Chondrocyte (in vitro differentiated cells): Measurements from ENCODE around the gene DNAJA2. TPM values are rescaled to one million over a fixed set of nuclear protein-coding genes. Genes with fewer than 3 reads are reported as not detected.
A peak's percentile ranks its signal among the peaks of the same experiment; 100 is the strongest.

ENCODE experiments used
- DNase-seq: peaks from one replicate; pipeline ENCODE4 v3.0.0; 2021; ENCODE audit warnings: mixed read lengths, low spot score
- H3K27ac Mint-ChIP-seq: one replicate; pipeline ENCODE4 v1.8.0; 2021; ENCODE audit warnings: mild to moderate bottlenecking, moderate library complexity, mixed read lengths; ENCODE audit not compliant: unreplicated experiment
- H3K27me3 Mint-ChIP-seq: 2 replicates; pipeline ENCODE4 v1.8.0; 2021; ENCODE audit warnings: low read depth, mixed read lengths
- H3K36me3 Mint-ChIP-seq: 2 replicates; pipeline ENCODE4 v1.8.0; 2021; ENCODE audit warnings: low read depth, mixed read lengths
- H3K4me1 Mint-ChIP-seq: 2 replicates; pipeline ENCODE4 v1.8.0; 2021; ENCODE audit warnings: low read depth, mild to moderate bottlenecking, mixed read lengths
- H3K4me3 Mint-ChIP-seq: one replicate; pipeline ENCODE4 v1.8.0; 2021; ENCODE audit warnings: mild to moderate bottlenecking, moderate library complexity, mixed read lengths; ENCODE audit not compliant: unreplicated experiment
- H3K9me3 Mint-ChIP-seq: 2 replicates; pipeline ENCODE4 v1.8.0; 2021; ENCODE audit warnings: low read depth, mixed read lengths
- total RNA-seq: library from RNA; stranded (reverse); gene quantifications from 3 replicates; pipeline ENCODE4 v1.2.1, GENCODE V29; 2021
- TF ChIP-seq, protein P1 (sequence below): fragments of 200-600 bp; sonication (generic); IDR thresholded peaks from 2 replicates; pipeline ENCODE4 v1.5.0; 2021; ENCODE audit warnings: antibody characterized with exemption, mild to moderate bottlenecking, moderate library complexity

The DNAJA2 gene
- total RNA-seq, 1 donor from 2014 or later = 44.6 TPM

DNA sequence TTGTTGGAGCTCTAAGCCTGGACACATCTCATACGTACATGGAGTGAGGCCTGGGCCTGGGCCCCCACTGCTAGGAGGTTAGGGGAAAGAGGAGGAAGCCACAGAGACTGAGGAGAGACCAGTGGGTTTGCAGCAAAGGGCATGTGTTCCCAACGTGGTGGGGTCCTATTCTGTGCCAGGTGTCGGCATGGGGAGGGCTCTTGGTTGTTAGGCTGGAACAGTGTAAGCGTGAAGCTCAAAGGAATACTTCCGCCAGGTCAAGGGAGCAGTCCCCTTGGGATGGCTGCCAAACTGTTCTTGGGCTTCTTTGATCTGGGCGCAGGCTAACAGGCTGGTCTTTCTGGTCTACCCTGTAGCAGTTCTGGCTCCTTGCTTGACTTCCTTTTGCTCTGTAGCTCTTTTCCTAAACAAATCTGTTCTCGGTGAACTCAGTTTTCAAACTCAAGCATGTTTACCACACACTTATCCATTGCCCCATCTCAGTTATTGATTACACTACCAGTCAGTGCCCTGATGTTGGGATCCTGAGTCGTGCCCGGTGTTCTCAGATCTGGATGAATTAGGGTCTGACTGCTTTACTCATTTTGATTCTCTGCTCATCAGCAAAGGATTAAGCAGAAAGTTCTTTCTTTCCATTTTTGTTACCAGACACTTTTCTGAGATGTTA, 52.9 kb downstream of the DNAJA2 start:
- no peak overlapping the region for H3K27ac Mint-ChIP-seq
- TF ChIP-seq, protein P1, sequence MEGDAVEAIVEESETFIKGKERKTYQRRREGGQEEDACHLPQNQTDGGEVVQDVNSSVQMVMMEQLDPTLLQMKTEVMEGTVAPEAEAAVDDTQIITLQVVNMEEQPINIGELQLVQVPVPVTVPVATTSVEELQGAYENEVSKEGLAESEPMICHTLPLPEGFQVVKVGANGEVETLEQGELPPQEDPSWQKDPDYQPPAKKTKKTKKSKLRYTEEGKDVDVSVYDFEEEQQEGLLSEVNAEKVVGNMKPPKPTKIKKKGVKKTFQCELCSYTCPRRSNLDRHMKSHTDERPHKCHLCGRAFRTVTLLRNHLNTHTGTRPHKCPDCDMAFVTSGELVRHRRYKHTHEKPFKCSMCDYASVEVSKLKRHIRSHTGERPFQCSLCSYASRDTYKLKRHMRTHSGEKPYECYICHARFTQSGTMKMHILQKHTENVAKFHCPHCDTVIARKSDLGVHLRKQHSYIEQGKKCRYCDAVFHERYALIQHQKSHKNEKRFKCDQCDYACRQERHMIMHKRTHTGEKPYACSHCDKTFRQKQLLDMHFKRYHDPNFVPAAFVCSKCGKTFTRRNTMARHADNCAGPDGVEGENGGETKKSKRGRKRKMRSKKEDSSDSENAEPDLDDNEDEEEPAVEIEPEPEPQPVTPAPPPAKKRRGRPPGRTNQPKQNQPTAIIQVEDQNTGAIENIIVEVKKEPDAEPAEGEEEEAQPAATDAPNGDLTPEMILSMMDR = no peak
- H3K9me3 Mint-ChIP-seq = no peaks in the 10 kb centered on the region
- no peak for DNase-seq
- H3K4me1 Mint-ChIP-seq = no peaks in the 10 kb centered on the region
- no peaks in the 10 kb centered on the region for H3K27me3 Mint-ChIP-seq
- H3K36me3 Mint-ChIP-seq = peaks cover 41% of the 10 kb centered on the region
- H3K4me3 Mint-ChIP-seq = no peak overlapping the region

DNA sequence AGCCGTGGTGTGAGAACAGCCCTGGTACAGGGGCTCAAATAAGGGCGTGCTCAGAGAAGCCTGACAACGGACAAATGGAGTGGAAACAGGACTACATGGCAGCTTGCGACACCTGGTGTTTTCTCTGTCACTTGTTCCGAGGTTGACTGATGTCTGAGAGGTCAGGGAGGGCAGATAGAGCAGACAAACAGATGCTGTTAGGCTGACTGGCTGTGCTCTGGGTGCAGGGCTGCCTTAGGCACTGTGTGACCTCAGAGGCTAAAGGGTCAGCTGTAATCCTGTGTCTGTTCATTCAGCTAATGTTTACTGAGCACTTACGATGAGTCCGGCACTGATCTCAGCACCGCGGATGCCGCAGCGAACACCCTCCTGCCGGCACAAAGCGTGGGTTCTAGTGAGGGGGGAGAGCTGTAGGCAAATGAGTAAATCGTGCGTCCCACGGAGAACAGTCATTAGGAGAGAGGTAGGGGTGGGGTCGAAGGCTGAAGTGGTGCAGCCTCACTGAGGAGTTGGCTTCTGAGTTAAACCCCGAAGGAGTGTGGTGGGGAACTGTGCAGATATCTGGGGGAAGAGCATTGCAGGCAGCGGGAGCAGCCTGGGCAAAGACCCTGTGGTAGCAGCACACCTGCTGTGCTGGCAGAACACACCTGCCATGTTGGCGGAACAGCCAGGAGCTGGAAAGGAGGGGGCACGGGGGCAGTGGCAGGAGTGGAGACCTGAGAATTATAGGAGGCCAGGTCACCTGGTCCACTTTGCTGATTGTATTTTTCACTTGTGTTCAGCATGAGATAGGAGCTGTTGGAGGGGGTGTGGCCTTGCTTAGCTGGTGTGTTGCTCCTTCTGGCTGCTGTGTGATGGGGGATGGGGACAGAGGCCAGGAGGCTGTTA, 54.3 kb downstream of the DNAJA2 start:
- Mint-ChIP-seq H3K4me1 (no peaks in the 10 kb centered on the region), H3K9me3 (no peaks in the 10 kb centered on the region), H3K27ac (peak overlapping the region; percentile 10), H3K36me3 (peaks cover 45% of the 10 kb centered on the region), H3K4me3 (no peak overlapping the region), H3K27me3 (no peaks in the 10 kb centered on the region)
- no peak for DNase-seq
- TF ChIP-seq, protein P1 = no peak

DNA sequence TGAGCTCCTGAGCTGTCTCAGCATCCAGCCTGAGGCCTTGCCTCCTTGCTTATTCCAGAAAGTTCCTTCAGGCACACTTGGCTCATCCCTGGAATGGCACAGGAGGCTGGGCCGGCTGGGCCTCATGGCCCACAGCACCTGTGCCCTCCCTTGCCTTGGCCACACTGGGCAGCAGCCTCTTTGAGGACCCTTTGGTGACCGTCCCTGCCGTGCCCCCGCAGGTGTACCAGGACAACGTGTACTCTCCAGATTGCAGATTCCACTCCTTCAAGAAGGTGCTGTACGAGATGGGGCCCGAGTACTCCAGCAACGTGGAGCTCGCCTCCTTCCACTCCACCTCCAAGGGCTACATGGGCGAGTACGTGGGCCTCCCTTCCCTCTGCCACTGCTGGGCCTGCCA, 55.1 kb downstream of the DNAJA2 start:
- Mint-ChIP-seq H3K4me1 (no peaks in the 10 kb centered on the region), H3K27me3 (no peaks in the 10 kb centered on the region), H3K36me3 (peaks cover 38% of the 10 kb centered on the region), H3K4me3 (no peak overlapping the region), H3K9me3 (no peaks in the 10 kb centered on the region), H3K27ac (no peak overlapping the region)
- TF ChIP-seq, protein P1 = no peak
- DNase-seq = no peak

DNA sequence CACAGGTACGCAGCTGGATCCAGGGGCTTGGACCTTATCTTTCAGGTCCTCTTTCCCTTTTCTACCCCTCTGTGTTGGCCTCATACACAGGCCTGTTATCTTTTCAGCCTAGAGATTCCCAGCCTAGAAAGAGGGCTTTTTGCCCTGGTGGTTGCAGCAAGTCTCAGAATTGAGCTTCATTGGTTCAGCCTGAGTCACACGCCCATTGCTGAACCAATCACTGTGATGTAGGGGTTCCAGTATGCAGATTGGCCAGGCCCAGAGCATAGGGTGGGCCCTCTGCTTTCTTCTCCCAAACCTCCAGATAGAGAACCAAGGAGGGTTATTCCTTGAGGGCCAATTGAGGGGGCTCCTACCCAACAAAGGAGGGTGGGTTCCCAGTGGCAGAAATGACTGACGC, 56.5 kb downstream of the DNAJA2 start:
- DNase-seq = no peak
- no peaks in the 10 kb centered on the region for H3K9me3 Mint-ChIP-seq
- no peak overlapping the region for H3K27ac Mint-ChIP-seq
- TF ChIP-seq, protein P1 = no peak
- peaks cover 29% of the 10 kb centered on the region for H3K36me3 Mint-ChIP-seq
- no peaks in the 10 kb centered on the region for H3K27me3 Mint-ChIP-seq
- H3K4me1 Mint-ChIP-seq = no peaks in the 10 kb centered on the region
- no peak overlapping the region for H3K4me3 Mint-ChIP-seq

DNA sequence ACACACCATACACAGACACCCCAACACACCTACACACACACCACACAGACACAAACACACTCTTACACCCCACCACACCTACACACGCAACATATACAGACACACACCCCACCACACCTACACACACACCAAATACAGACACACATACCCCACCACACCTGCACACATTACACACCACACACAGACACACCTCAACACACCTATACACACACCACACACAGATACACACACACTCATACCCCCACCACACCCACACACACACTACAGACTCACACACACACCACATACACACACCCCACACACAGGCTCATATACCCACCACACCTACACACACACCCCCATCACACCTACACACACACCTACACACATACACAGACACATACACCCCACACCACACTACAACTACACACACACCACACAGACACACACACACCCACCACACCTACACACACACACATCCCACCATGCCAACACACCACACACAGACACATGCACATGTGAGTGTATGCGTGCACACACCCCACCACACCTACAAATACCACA, 57.9 kb downstream of the DNAJA2 start:
- Mint-ChIP-seq H3K36me3 (peaks cover 33% of the 10 kb centered on the region), H3K4me3 (no peak overlapping the region), H3K4me1 (no peaks in the 10 kb centered on the region), H3K9me3 (no peaks in the 10 kb centered on the region), H3K27ac (no peak overlapping the region), H3K27me3 (no peaks in the 10 kb centered on the region)
- TF ChIP-seq, protein P1 = no peak
- no peak for DNase-seq
